GM23338 (cell line): ENCODE measurements around the gene HLA-DPB1. TPM values are rescaled to one million over a fixed set of nuclear protein-coding genes. Genes with fewer than 3 reads are reported as not detected.

Experiments used
- ATAC-seq: fragments of 200-7000 bp; cut with Tn5 transposase; 3 replicates; pipeline ENCODE4 v1.9.1; 2020
- DNase-seq: peaks from one replicate; pipeline ENCODE4 v3.0.0-alpha.2; 2015; ENCODE audit warnings: low spot score
- H2AFZ ChIP-seq: fragments of 200-600 bp; sonication (generic); 2 replicates; pipeline ENCODE4 v1.8.0; 2016; ENCODE audit warnings: antibody characterized with exemption, mild to moderate bottlenecking, moderate library complexity
- H3F3A ChIP-seq: fragments of 200-600 bp; sonication (generic); replicated peaks from 2 replicates; pipeline ENCODE4 v1.8.0; 2017; ENCODE audit warnings: antibody characterized with exemption, mixed run types, low read depth
- H3K27ac ChIP-seq: fragments of 200-600 bp; sonication (generic); 2 replicates; pipeline ENCODE4 v1.6.1; 2016; ENCODE audit warnings: low read depth
- H3K27me3 ChIP-seq: fragments of 200-600 bp; sonication (generic); 2 replicates; pipeline ENCODE4 v1.8.0; 2016; ENCODE audit warnings: mild to moderate bottlenecking, mixed run types, moderate library complexity; ENCODE audit not compliant: insufficient read depth
- H3K36me3 ChIP-seq: fragments of 200-600 bp; sonication (generic); 2 replicates; pipeline ENCODE4 v1.8.0; 2016; ENCODE audit warnings: mild to moderate bottlenecking; ENCODE audit not compliant: insufficient read depth
- H3K4me1 ChIP-seq: fragments of 200-600 bp; sonication (generic); 2 replicates; pipeline ENCODE4 v1.8.0; 2016; ENCODE audit warnings: mild to moderate bottlenecking, moderate library complexity; ENCODE audit not compliant: insufficient read depth
- H3K4me2 ChIP-seq: fragments of 200-600 bp; sonication (generic); 2 replicates; pipeline ENCODE4 v1.7.1; 2017; ENCODE audit warnings: mixed run types
- H3K4me3 ChIP-seq: fragments of 200-600 bp; sonication (generic); 2 replicates; pipeline ENCODE4 v1.6.1; 2016; ENCODE audit warnings: mixed run types
- H3K79me2 ChIP-seq: fragments of 200-600 bp; sonication (generic); replicated peaks from 2 replicates; pipeline ENCODE4 v1.8.0; 2017; ENCODE audit warnings: mild to moderate bottlenecking; ENCODE audit not compliant: insufficient read depth
- H3K9me2 ChIP-seq: fragments of 200-600 bp; sonication (generic); 2 replicates; pipeline ENCODE4 v1.8.0; 2017; ENCODE audit not compliant: insufficient read depth
- H4K20me1 ChIP-seq: fragments of 200-600 bp; sonication (generic); replicated peaks from 2 replicates; pipeline ENCODE4 v1.8.0; 2017; ENCODE audit warnings: mild to moderate bottlenecking; ENCODE audit not compliant: insufficient read depth
- H3K27ac Mint-ChIP-seq: 2 replicates; pipeline ENCODE4 v1.8.0; 2020; ENCODE audit warnings: inconsistent platforms, mild to moderate bottlenecking, moderate library complexity, mixed read lengths
- H3K27me3 Mint-ChIP-seq: 3 replicates; pipeline ENCODE4 v1.8.0; 2022; ENCODE audit warnings: low read depth, mild to moderate bottlenecking, moderate library complexity, mixed read lengths, inconsistent platforms; ENCODE audit not compliant: insufficient read depth, poor library complexity
- H3K36me3 Mint-ChIP-seq: 3 replicates; pipeline ENCODE4 v1.8.0; 2021; ENCODE audit warnings: low read depth, mild to moderate bottlenecking, inconsistent platforms, moderate library complexity, mixed read lengths
- H3K4me1 Mint-ChIP-seq: 3 replicates; pipeline ENCODE4 v1.8.0; 2020; ENCODE audit warnings: mild to moderate bottlenecking, inconsistent platforms, mixed read lengths
- H3K4me3 Mint-ChIP-seq: 3 replicates; pipeline ENCODE4 v1.8.0; 2021; ENCODE audit warnings: moderate library complexity, mild to moderate bottlenecking, inconsistent platforms, mixed read lengths
- H3K9me3 Mint-ChIP-seq: 3 replicates; pipeline ENCODE4 v1.8.0; 2020; ENCODE audit warnings: moderate library complexity, mild to moderate bottlenecking, inconsistent platforms, mixed read lengths
- CREB1 ChIP-seq: fragments of 250-450 bp; sonication (Bioruptor Pico); IDR thresholded peaks from 2 replicates; pipeline ENCODE4 v1.5.0; 2020; ENCODE audit warnings: low read depth, mild to moderate bottlenecking, moderate library complexity
- CTCF ChIP-seq, 2 experiments: fragments of 200-600 bp in 1 of 2; sonication (generic) in 1 of 2; conservative IDR thresholded peaks; 2 replicates each; pipeline versions ENCODE4 v1.5.1 to v1.6.1; 2016 to 2017; ENCODE audit warnings: antibody characterized with exemption in 2 of 2, low read depth in 2 of 2, mild to moderate bottlenecking in 2 of 2, moderate library complexity in 1 of 2
- EZH2 ChIP-seq: fragments of 200-600 bp; sonication (generic); IDR thresholded peaks from one replicate; pipeline ENCODE4 v1.8.0; 2017; ENCODE audit warnings: antibody characterized with exemption, mild to moderate bottlenecking, low read depth; ENCODE audit not compliant: unreplicated experiment
- EZH2phosphoT487 ChIP-seq: fragments of 200-600 bp; sonication (generic); IDR thresholded peaks from one replicate; pipeline ENCODE4 v1.8.1; 2018; ENCODE audit warnings: antibody characterized with exemption; ENCODE audit not compliant: unreplicated experiment
- JUNB ChIP-seq: IDR thresholded peaks from one replicate; pipeline ENCODE4 v1.6.1; 2016; ENCODE audit warnings: antibody characterized with exemption; ENCODE audit not compliant: unreplicated experiment
- NANOG ChIP-seq: IDR thresholded peaks from 2 replicates; pipeline ENCODE4 v1.6.1; 2016; ENCODE audit warnings: antibody characterized with exemption, borderline replicate concordance
- POLR2AphosphoS5 ChIP-seq: IDR thresholded peaks from 2 replicates; pipeline ENCODE4 v1.6.1; 2016; ENCODE audit warnings: antibody characterized with exemption, low read depth
- REST ChIP-seq: IDR thresholded peaks from one replicate; pipeline ENCODE4 v1.6.1; 2018; ENCODE audit warnings: antibody characterized with exemption; ENCODE audit not compliant: unreplicated experiment
- STAT1 ChIP-seq: IDR thresholded peaks from one replicate; pipeline ENCODE4 v1.6.1; 2016; ENCODE audit warnings: antibody characterized with exemption; ENCODE audit not compliant: unreplicated experiment
- ZNF114 ChIP-seq: fragments of 250-450 bp; sonication (Bioruptor Pico); IDR thresholded peaks from 2 replicates; pipeline ENCODE4 v1.5.0; 2020; ENCODE audit warnings: mild to moderate bottlenecking, moderate library complexity
- ZNF331 ChIP-seq: fragments of 250-450 bp; sonication (Bioruptor Pico); IDR thresholded peaks from 2 replicates; pipeline ENCODE4 v1.5.0; 2020; ENCODE audit warnings: low read depth, mild to moderate bottlenecking, moderate library complexity
- polyA plus RNA-seq: library from polyadenylated mRNA; unstranded; fragments of >200 nt; fragmentation: Nextera tagmentation; extraction: Ambion mirVana; gene quantifications from 2 replicates; pipeline ENCODE4 v1.2.1, GENCODE V29; 2016
- total RNA-seq: library from RNA; depleted of rRNA; stranded (reverse); fragments of >200 nt; shearing (Covaris generic); gene quantifications from 2 replicates; pipeline ENCODE4 v1.2.3, GENCODE V29; 2014
- TF ChIP-seq, protein P1 (sequence below): IDR thresholded peaks from 2 replicates; pipeline ENCODE4 v1.6.1; 2016; ENCODE audit warnings: antibody characterized with exemption
- TF ChIP-seq, protein P2 (sequence below): fragments of 250-450 bp; sonication (Bioruptor Pico); IDR thresholded peaks from 2 replicates; pipeline ENCODE4 v1.5.0; 2020; ENCODE audit warnings: mild to moderate bottlenecking, moderate library complexity

Gene HLA-DPB1
- total and polyA plus RNA-seq, 2 experiments from 2014 or later: 22.0 to 37.6 TPM

- Mint-ChIP-seq H3K4me1 (peaks cover 11% of the 10 kb centered on the region; the same call in 2 of the 3 replicates), H3K36me3 (peaks cover 18% of the 10 kb centered on the region; the same call in 1 of the 3 replicates), H3K27ac (no peak overlapping the region), H3K4me3 (no peak overlapping the region), H3K9me3 (no peaks in the 10 kb centered on the region), H3K27me3 (peaks cover 9% of the 10 kb centered on the region)
- Histone ChIP-seq H3K27me3 (no peaks in the 10 kb centered on the region), H3K4me1 (no peaks in the 10 kb centered on the region), H3K27ac (no peak overlapping the region), H3K79me2 (no peaks in the 10 kb centered on the region), H3F3A (no peaks in the 10 kb centered on the region), H2AFZ (no peak overlapping the region), H3K36me3 (no peaks in the 10 kb centered on the region), H3K4me2 (no peak overlapping the region), H3K4me3 (no peak overlapping the region), H4K20me1 (no peaks in the 10 kb centered on the region), H3K9me2 (0 out of 2 replicates have a peak, but pooled peaks cover 5% of the 10 kb centered on the region)
- ATAC-seq (no peak), DNase-seq (no peak)
- TF ChIP-seq POLR2AphosphoS5 (no peak), EZH2 (no peak), JUNB (no peak), STAT1 (no peak), NANOG (no peak), EZH2phosphoT487 (no peak), ZNF114 (no peak), REST (no peak), ZNF331 (CRISPR knock-in tag) (no peak), CTCF (conservative IDR thresholded peaks at IDR 0.05; ENCODE audit: low read depth in 2 of 2) (no peak), CREB1 (CRISPR knock-in tag) (no peak)
- TF ChIP-seq, protein P1, sequence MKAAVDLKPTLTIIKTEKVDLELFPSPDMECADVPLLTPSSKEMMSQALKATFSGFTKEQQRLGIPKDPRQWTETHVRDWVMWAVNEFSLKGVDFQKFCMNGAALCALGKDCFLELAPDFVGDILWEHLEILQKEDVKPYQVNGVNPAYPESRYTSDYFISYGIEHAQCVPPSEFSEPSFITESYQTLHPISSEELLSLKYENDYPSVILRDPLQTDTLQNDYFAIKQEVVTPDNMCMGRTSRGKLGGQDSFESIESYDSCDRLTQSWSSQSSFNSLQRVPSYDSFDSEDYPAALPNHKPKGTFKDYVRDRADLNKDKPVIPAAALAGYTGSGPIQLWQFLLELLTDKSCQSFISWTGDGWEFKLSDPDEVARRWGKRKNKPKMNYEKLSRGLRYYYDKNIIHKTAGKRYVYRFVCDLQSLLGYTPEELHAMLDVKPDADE: no peak
- TF ChIP-seq, protein P2, sequence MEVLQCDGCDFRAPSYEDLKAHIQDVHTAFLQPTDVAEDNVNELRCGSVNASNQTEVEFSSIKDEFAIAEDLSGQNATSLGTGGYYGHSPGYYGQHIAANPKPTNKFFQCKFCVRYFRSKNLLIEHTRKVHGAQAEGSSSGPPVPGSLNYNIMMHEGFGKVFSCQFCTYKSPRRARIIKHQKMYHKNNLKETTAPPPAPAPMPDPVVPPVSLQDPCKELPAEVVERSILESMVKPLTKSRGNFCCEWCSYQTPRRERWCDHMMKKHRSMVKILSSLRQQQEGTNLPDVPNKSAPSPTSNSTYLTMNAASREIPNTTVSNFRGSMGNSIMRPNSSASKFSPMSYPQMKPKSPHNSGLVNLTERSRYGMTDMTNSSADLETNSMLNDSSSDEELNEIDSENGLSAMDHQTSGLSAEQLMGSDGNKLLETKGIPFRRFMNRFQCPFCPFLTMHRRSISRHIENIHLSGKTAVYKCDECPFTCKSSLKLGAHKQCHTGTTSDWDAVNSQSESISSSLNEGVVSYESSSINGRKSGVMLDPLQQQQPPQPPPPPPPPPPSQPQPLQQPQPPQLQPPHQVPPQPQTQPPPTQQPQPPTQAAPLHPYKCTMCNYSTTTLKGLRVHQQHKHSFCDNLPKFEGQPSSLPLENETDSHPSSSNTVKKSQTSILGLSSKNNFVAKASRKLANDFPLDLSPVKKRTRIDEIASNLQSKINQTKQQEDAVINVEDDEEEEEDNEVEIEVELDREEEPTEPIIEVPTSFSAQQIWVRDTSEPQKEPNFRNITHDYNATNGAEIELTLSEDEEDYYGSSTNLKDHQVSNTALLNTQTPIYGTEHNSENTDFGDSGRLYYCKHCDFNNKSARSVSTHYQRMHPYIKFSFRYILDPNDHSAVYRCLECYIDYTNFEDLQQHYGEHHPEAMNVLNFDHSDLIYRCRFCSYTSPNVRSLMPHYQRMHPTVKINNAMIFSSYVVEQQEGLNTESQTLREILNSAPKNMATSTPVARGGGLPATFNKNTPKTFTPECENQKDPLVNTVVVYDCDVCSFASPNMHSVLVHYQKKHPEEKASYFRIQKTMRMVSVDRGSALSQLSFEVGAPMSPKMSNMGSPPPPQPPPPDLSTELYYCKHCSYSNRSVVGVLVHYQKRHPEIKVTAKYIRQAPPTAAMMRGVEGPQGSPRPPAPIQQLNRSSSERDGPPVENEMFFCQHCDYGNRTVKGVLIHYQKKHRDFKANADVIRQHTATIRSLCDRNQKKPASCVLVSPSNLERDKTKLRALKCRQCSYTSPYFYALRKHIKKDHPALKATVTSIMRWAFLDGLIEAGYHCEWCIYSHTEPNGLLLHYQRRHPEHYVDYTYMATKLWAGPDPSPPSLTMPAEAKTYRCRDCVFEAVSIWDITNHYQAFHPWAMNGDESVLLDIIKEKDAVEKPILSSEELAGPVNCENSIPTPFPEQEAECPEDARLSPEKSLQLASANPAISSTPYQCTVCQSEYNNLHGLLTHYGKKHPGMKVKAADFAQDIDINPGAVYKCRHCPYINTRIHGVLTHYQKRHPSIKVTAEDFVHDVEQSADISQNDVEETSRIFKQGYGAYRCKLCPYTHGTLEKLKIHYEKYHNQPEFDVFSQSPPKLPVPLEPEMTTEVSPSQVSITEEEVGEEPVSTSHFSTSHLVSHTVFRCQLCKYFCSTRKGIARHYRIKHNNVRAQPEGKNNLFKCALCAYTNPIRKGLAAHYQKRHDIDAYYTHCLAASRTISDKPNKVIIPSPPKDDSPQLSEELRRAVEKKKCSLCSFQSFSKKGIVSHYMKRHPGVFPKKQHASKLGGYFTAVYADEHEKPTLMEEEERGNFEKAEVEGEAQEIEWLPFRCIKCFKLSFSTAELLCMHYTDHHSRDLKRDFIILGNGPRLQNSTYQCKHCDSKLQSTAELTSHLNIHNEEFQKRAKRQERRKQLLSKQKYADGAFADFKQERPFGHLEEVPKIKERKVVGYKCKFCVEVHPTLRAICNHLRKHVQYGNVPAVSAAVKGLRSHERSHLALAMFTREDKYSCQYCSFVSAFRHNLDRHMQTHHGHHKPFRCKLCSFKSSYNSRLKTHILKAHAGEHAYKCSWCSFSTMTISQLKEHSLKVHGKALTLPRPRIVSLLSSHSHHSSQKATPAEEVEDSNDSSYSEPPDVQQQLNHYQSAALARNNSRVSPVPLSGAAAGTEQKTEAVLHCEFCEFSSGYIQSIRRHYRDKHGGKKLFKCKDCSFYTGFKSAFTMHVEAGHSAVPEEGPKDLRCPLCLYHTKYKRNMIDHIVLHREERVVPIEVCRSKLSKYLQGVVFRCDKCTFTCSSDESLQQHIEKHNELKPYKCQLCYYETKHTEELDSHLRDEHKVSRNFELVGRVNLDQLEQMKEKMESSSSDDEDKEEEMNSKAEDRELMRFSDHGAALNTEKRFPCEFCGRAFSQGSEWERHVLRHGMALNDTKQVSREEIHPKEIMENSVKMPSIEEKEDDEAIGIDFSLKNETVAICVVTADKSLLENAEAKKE (CRISPR knock-in tag): no peak
Observed at GRCh38 chr6:33088258-33088930, 12.6 kb downstream of the HLA-DPB1 start.
